HepG2 (cell line): Measurements from ENCODE around the gene IST1. TPM values are rescaled to one million over a fixed set of nuclear protein-coding genes. Genes with fewer than 3 reads are reported as not detected.

Experiments
- ATAC-seq: fragments of 200-7000 bp; cut with Tn5 transposase; 3 replicates; pipeline ENCODE4 v1.9.1; 2020; ENCODE audit warnings: mild to moderate bottlenecking, moderate library complexity
- BruUV-seq: library from RNA; stranded (reverse); fragments of 400-500 nt; replicated peaks from 2 replicates; lab custom pipeline; 2021; lab: Mats Ljungman, UMichigan
- CTCF ChIA-PET: fragments of 300-600 bp; formaldehyde crosslinking; extraction: SDS; loops from one replicate; lab custom pipeline; 2021; ENCODE audit warnings: low total read pairs, inconsistent platforms, low intra/inter-chr PET ratio; lab: Yijun Ruan, JAX
- POLR2A ChIA-PET: fragments of 350-600 bp; sonication (Branson Sonifier 250); formaldehyde crosslinking; loops from one replicate; lab custom pipeline; 2020; ENCODE audit warnings: antibody characterized with exemption, inconsistent platforms; lab: Yijun Ruan, JAX
- DNase-seq: peaks from one replicate; pipeline ENCODE4 v3.0.0-alpha.2; 2015; ENCODE audit warnings: low spot score
- FAIRE-seq: peaks from 3 replicates; lab custom pipeline; 2011; peaks lifted over from hg19 to GRCh38; lab: Jason Lieb, UNC
- H2AFZ ChIP-seq: one replicate; pipeline ENCODE4 v1.6.1; 2011; ENCODE audit warnings: low read length, inconsistent platforms
- H3K27ac ChIP-seq: fragments of 300-600 bp; 3 replicates; pipeline ENCODE4 v1.8.0; 2011; ENCODE audit warnings: mixed run types, mild to moderate bottlenecking, mixed read lengths, low read length, inconsistent platforms; ENCODE audit not compliant: insufficient read depth; ENCODE audit errors: extremely low read length
- H3K27me3 ChIP-seq, 2 experiments: fragments of 200-600 bp in 1 of 2; 2 replicates in 1 of 2; 3 replicates in 1 of 2; pipeline versions ENCODE4 v1.6.0 to v1.8.0; 2011; ENCODE audit warnings: low read length in 2 of 2, mild to moderate bottlenecking in 2 of 2, moderate library complexity in 2 of 2, inconsistent platforms in 1 of 2; ENCODE audit not compliant: insufficient read depth in 2 of 2, control insufficient read depth in 1 of 2
- H3K36me3 ChIP-seq, 2 experiments: fragments of 200-600 bp in 1 of 2; replicated peaks in 1 of 2; 2 replicates in 1 of 2; 3 replicates in 1 of 2; pipeline versions ENCODE4 v1.5.1 to v1.8.0; 2011; ENCODE audit warnings: low read length in 2 of 2, inconsistent platforms in 1 of 2; ENCODE audit not compliant: insufficient read depth in 2 of 2, control insufficient read depth in 1 of 2
- H3K4me1 ChIP-seq: 2 replicates; pipeline ENCODE4 v1.5.1; 2012; ENCODE audit warnings: low read length, inconsistent platforms; ENCODE audit not compliant: insufficient read depth
- H3K4me2 ChIP-seq: 2 replicates; pipeline ENCODE4 v1.6.0; 2011; ENCODE audit warnings: low read depth, low read length, inconsistent platforms
- H3K4me3 ChIP-seq, 3 experiments: fragments of 200-600 bp in 1 of 3; sonication (generic), shearing (Covaris generic) in 1 of 3; replicated peaks in 1 of 3; 2 replicates each; pipeline ENCODE4 v1.5.1; 2011 to 2016; ENCODE audit warnings: low read length in 3 of 3, inconsistent platforms in 2 of 3, low read depth in 2 of 3, mild to moderate bottlenecking in 2 of 3, control low read depth in 1 of 3, mixed read lengths in 1 of 3; ENCODE audit not compliant: insufficient read depth in 1 of 3
- H3K79me2 ChIP-seq: one replicate; pipeline ENCODE4 v1.6.1; 2011; ENCODE audit warnings: low read length, inconsistent platforms; ENCODE audit not compliant: insufficient read depth
- H3K9ac ChIP-seq: 2 replicates; pipeline ENCODE4 v1.6.0; 2011; ENCODE audit warnings: mild to moderate bottlenecking, low read depth, low read length, inconsistent platforms; ENCODE audit not compliant: insufficient read depth
- H3K9me3 ChIP-seq: 2 replicates; pipeline ENCODE4 v1.5.1; 2012; ENCODE audit warnings: mild to moderate bottlenecking, low read length
- H4K20me1 ChIP-seq: 2 replicates; pipeline ENCODE4 v1.6.0; 2011; ENCODE audit warnings: inconsistent platforms, mild to moderate bottlenecking, low read length, moderate library complexity; ENCODE audit not compliant: insufficient read depth
- ATF7 ChIP-seq, 2 experiments: fragments of 450-650 bp in 1 of 2; sonication (generic) in 1 of 2; formaldehyde crosslinking in 1 of 2; IDR thresholded peaks; 2 replicates each; pipeline versions ENCODE4 v1.4.0 to v1.6.1; 2016 to 2020; ENCODE audit warnings: antibody characterized with exemption in 1 of 2, mild to moderate bottlenecking in 1 of 2, missing genetic modification reagents in 1 of 2
- DMTF1 ChIP-seq: sonication (generic); formaldehyde crosslinking; IDR thresholded peaks from 2 replicates; pipeline ENCODE4 v1.4.0; 2020; ENCODE audit warnings: mild to moderate bottlenecking, missing genetic modification reagents
- KDM6A ChIP-seq: IDR thresholded peaks from 2 replicates; pipeline ENCODE4 v1.6.1; 2016; ENCODE audit warnings: low read depth
- NKX3-1 ChIP-seq: sonication (generic); formaldehyde crosslinking; IDR thresholded peaks from 2 replicates; pipeline ENCODE4 v1.5.0; 2020; ENCODE audit warnings: missing genetic modification reagents
- POLR2A ChIP-seq, 2 experiments: IDR thresholded peaks; 2 replicates each; pipeline ENCODE4 v1.6.1; 2011; ENCODE audit warnings: low read depth in 2 of 2, low read length in 2 of 2, mild to moderate bottlenecking in 1 of 2, moderate library complexity in 1 of 2; ENCODE audit not compliant: insufficient read depth in 1 of 2
- RNF2 ChIP-seq: fragments of 450-650 bp; conservative IDR thresholded peaks from 2 replicates; pipeline ENCODE4 v1.6.1; 2016; ENCODE audit warnings: low read depth
- RNF219 ChIP-seq: sonication (generic); formaldehyde crosslinking; IDR thresholded peaks from 2 replicates; pipeline ENCODE4 v1.5.0; 2020; ENCODE audit warnings: mild to moderate bottlenecking, missing genetic modification reagents
- RORA ChIP-seq: sonication (generic); formaldehyde crosslinking; IDR thresholded peaks from 2 replicates; pipeline ENCODE4 v1.5.0; 2020; ENCODE audit warnings: mild to moderate bottlenecking, missing genetic modification reagents, moderate library complexity
- SP2 ChIP-seq: sonication (generic); formaldehyde crosslinking; IDR thresholded peaks from 2 replicates; pipeline ENCODE4 v1.5.1; 2020; ENCODE audit warnings: mild to moderate bottlenecking, missing genetic modification reagents
- SYNCRIP ChIP-seq: fragments of 200-400 bp; formaldehyde crosslinking; IDR thresholded peaks from 2 replicates; pipeline ENCODE4 v1.6.1; 2018; ENCODE audit warnings: mild to moderate bottlenecking, low read depth, low read length; ENCODE audit not compliant: insufficient read depth
- THRA ChIP-seq: sonication (generic); formaldehyde crosslinking; IDR thresholded peaks from 2 replicates; pipeline ENCODE4 v1.4.0; 2020; ENCODE audit warnings: missing genetic modification reagents, borderline replicate concordance
- TSC22D2 ChIP-seq: sonication (generic); formaldehyde crosslinking; IDR thresholded peaks from 2 replicates; pipeline ENCODE4 v1.5.1; 2020; ENCODE audit warnings: missing genetic modification reagents, mild to moderate bottlenecking, borderline replicate concordance
- ZNF225 ChIP-seq: sonication (generic); formaldehyde crosslinking; IDR thresholded peaks from 2 replicates; pipeline ENCODE4 v1.4.0; 2020; ENCODE audit warnings: mild to moderate bottlenecking, missing genetic modification reagents
- ZNF496 ChIP-seq: sonication (generic); formaldehyde crosslinking; IDR thresholded peaks from 2 replicates; pipeline ENCODE4 v1.8.1; 2023; ENCODE audit warnings: mild to moderate bottlenecking, moderate library complexity, missing genetic modification reagents; ENCODE audit not compliant: insufficient replicate concordance
- ZNF577 ChIP-seq: sonication (generic); formaldehyde crosslinking; IDR thresholded peaks from 2 replicates; pipeline ENCODE4 v1.4.0; 2020; ENCODE audit warnings: mild to moderate bottlenecking, low read depth, missing genetic modification reagents, borderline replicate concordance
- ZNF710 ChIP-seq: sonication (generic); formaldehyde crosslinking; IDR thresholded peaks from 2 replicates; pipeline ENCODE4 v1.5.0; 2020; ENCODE audit warnings: mild to moderate bottlenecking, missing genetic modification reagents, borderline replicate concordance
- WGBS: methylation state at CpG from one replicate; pipeline ENCODE4 v1.1.6; 2017; ENCODE audit warnings: low lambda C conversion rate; 5-methylcytosine and 5-hydroxymethylcytosine counted together
- in situ Hi-C: cut with HindIII; loops from 2 replicates; pipeline ENCODE4 v1.10.0; 2017; ENCODE audit warnings: low pct_unique_long_range_greater_than_20kb; ENCODE audit not compliant: extremely low pct_ligation_motif_present
- intact Hi-C: fragments of 100-400 bp; cut with micrococcal nuclease; formaldehyde crosslinking; loops from one replicate; pipeline ENCODE4 v1.10.0; 2022; ENCODE audit not compliant: unreplicated experiment
- polyA plus RNA-seq, 8 experiments: library from polyadenylated mRNA; depleted of rRNA in 3 of 8; stranded (reverse) in 7 of 8; unstranded in 1 of 8; fragments of >200 nt; fragmentation: Illumina TruSeq in 4 of 8; extraction: Trizol in 4 of 8; gene quantifications; 2 replicates each; pipeline versions ENCODE4 v1.2.1 to v1.2.3, GENCODE V29; 2011 to 2016; ENCODE audit warnings: low read depth in 4 of 8, missing spikeins in 1 of 8, mixed read lengths in 1 of 8; ENCODE audit not compliant: insufficient read depth in 1 of 8
- total RNA-seq, 5 experiments: library from RNA; depleted of rRNA; stranded (reverse); fragments of >200 nt; fragmentation: Illumina TruSeq; extraction: Trizol; gene quantifications; 2 replicates each; pipeline ENCODE4 v1.2.3, GENCODE V29; 2016; ENCODE audit warnings: low read depth in 1 of 5

The IST1 gene
- total and polyA plus RNA-seq, 2 of the 13 experiments (the other 11 are each of a cell fraction or from before 2014, with no cell fraction given): 346 to 415 TPM

- Histone ChIP-seq H3K9me3 (no peaks in the 10 kb centered on the region), H3K4me1 (peaks cover 32% of the 10 kb centered on the region), H4K20me1 (no peaks in the 10 kb centered on the region), H3K27me3 (peaks cover 0 to 4% of the 10 kb centered on the region in 2 experiments; a peak in 2 of 5 replicates), H3K9ac (no peak overlapping the region)
- in situ Hi-C loops: no loop called here
- no TSS peak for BruUV-seq
- CTCF ChIA-PET: no interaction called here
- intact Hi-C loops: no loop called here
- FAIRE-seq: no peak
- DNase-seq: no peak
- no peak for TF ChIP-seq ZNF577
- no peak for TF ChIP-seq NKX3-1 (CRISPR knock-in tag)
- no peak for TF ChIP-seq ZNF225 (CRISPR knock-in tag)
- TF ChIP-seq ZNF496 (CRISPR knock-in tag): no peak
- no peak for TF ChIP-seq ATF7 (IDR thresholded peaks at IDR 0.05)
- TF ChIP-seq ATF7 (CRISPR knock-in tag; IDR thresholded peaks at IDR 0.05): no peak
- TF ChIP-seq RNF2: no peak
- no peak for TF ChIP-seq SP2 (CRISPR knock-in tag)
- TF ChIP-seq POLR2A (IDR thresholded peaks at IDR 0.05; ENCODE audit: insufficient read depth in 1 of 2, low read depth in 2 of 2, low read length in 2 of 2): no peak
- TF ChIP-seq TSC22D2 (CRISPR knock-in tag): no peak
- TF ChIP-seq KDM6A (CRISPR knock-in tag): no peak
- TF ChIP-seq DMTF1 (CRISPR knock-in tag): no peak
- TF ChIP-seq SYNCRIP: no peak
- no peak for TF ChIP-seq RORA (CRISPR knock-in tag)
- no peak for TF ChIP-seq THRA (CRISPR knock-in tag)
- TF ChIP-seq ZNF710: no peak
- TF ChIP-seq RNF219 (CRISPR knock-in tag): no peak
- TF ChIP-seq, all 625 proteins: peak for 0
- H3K27ac ChIP-seq: no peak overlapping the region
- H3K4me3 ChIP-seq: no peak overlapping the region
- no peaks in the 10 kb centered on the region for H3K79me2 ChIP-seq
- WGBS: 54% methylated on average over 3 of the region's 3 CpGs
- H3K36me3 ChIP-seq: no peaks in the 10 kb centered on the region
- no peak for ATAC-seq
- H2AFZ ChIP-seq: no peak overlapping the region
- H3K4me2 ChIP-seq: no peak overlapping the region
- POLR2A ChIA-PET: no interaction called here
Measured at GRCh38 chr16:71972356-71972755, 77.0 kb downstream of the IST1 start.
